ENCODE results near the gene C18orf54. TPM values are rescaled to one million over a fixed set of nuclear protein-coding genes. Genes with fewer than 3 reads are reported as not detected.

C18orf54 gene
- polyA plus RNA-seq, 2 of the 4 experiments (the other 2 are of a cell fraction) = 2.8 to 6.5 TPM

DNA sequence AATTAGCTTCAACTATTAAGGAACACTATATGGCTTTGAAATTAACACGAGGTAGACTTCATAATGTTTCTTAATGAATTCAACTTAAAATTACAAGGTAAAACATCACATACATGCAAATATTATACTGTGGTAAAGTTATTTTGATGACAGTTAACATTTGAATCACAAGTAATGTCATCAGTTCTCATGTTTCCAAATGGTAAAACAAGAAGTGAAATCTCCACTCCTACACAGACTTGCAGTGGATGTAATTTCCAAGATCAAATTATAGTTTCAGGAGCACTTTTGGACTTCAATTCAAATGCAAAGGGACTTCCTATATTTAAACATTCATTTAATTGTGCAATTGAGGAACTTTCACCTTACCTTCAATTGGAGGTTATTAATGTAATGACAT lies 39.1 kb downstream of the C18orf54 start:
- ChIA-PET POLR2A (no interaction called here), CTCF (no interaction called here)
- DNase-seq (ENCODE audit: low read depth in 1 of 2, low spot score in 1 of 2) (no peak), ATAC-seq (no peak), FAIRE-seq (no peak)
- TF ChIP-seq, protein P1, sequence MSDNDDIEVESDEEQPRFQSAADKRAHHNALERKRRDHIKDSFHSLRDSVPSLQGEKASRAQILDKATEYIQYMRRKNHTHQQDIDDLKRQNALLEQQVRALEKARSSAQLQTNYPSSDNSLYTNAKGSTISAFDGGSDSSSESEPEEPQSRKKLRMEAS (IDR thresholded peaks at IDR 0.05) = no peak
- TF ChIP-seq CHD2 (IDR thresholded peaks at IDR 0.05; ENCODE audit: low read length, partially characterized antibody) (no peak), KDM1A (IDR thresholded peaks at IDR 0.05; ENCODE audit: low read depth) (no peak), POLR2AphosphoS2 (conservative IDR thresholded peaks at IDR 0.05; ENCODE audit: low read length) (no peak), PHF8 (IDR thresholded peaks at IDR 0.05; ENCODE audit: borderline replicate concordance, low read depth) (no peak), RARB (CRISPR knock-in tag; IDR thresholded peaks at IDR 0.05) (no peak), MAZ (IDR thresholded peaks at IDR 0.05; ENCODE audit: borderline replicate concordance, low read depth, low read length) (no peak), FOSB (CRISPR knock-in tag; IDR thresholded peaks at IDR 0.05) (no peak), HDAC2 (IDR thresholded peaks at IDR 0.05) (no peak), HOXB13 (CRISPR knock-in tag; IDR thresholded peaks at IDR 0.05; ENCODE audit: low read depth) (no peak), KDM5A (IDR thresholded peaks at IDR 0.05) (no peak), TFCP2L1 (CRISPR knock-in tag; IDR thresholded peaks at IDR 0.05) (no peak), HOXA7 (CRISPR knock-in tag; IDR thresholded peaks at IDR 0.05) (no peak), ZNF302 (CRISPR knock-in tag; IDR thresholded peaks at IDR 0.05) (no peak)
- TF ChIP-seq, protein P2, sequence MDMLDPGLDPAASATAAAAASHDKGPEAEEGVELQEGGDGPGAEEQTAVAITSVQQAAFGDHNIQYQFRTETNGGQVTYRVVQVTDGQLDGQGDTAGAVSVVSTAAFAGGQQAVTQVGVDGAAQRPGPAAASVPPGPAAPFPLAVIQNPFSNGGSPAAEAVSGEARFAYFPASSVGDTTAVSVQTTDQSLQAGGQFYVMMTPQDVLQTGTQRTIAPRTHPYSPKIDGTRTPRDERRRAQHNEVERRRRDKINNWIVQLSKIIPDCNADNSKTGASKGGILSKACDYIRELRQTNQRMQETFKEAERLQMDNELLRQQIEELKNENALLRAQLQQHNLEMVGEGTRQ (IDR thresholded peaks at IDR 0.05) = no peak
- TF ChIP-seq, protein P3, sequence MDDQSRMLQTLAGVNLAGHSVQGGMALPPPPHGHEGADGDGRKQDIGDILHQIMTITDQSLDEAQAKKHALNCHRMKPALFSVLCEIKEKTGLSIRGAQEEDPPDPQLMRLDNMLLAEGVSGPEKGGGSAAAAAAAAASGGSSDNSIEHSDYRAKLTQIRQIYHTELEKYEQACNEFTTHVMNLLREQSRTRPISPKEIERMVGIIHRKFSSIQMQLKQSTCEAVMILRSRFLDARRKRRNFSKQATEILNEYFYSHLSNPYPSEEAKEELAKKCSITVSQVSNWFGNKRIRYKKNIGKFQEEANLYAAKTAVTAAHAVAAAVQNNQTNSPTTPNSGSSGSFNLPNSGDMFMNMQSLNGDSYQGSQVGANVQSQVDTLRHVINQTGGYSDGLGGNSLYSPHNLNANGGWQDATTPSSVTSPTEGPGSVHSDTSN (IDR thresholded peaks at IDR 0.05) = no peak
- TF ChIP-seq, protein P4, sequence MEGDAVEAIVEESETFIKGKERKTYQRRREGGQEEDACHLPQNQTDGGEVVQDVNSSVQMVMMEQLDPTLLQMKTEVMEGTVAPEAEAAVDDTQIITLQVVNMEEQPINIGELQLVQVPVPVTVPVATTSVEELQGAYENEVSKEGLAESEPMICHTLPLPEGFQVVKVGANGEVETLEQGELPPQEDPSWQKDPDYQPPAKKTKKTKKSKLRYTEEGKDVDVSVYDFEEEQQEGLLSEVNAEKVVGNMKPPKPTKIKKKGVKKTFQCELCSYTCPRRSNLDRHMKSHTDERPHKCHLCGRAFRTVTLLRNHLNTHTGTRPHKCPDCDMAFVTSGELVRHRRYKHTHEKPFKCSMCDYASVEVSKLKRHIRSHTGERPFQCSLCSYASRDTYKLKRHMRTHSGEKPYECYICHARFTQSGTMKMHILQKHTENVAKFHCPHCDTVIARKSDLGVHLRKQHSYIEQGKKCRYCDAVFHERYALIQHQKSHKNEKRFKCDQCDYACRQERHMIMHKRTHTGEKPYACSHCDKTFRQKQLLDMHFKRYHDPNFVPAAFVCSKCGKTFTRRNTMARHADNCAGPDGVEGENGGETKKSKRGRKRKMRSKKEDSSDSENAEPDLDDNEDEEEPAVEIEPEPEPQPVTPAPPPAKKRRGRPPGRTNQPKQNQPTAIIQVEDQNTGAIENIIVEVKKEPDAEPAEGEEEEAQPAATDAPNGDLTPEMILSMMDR (IDR thresholded peaks at IDR 0.05) = no peak
- TF ChIP-seq, protein P5, sequence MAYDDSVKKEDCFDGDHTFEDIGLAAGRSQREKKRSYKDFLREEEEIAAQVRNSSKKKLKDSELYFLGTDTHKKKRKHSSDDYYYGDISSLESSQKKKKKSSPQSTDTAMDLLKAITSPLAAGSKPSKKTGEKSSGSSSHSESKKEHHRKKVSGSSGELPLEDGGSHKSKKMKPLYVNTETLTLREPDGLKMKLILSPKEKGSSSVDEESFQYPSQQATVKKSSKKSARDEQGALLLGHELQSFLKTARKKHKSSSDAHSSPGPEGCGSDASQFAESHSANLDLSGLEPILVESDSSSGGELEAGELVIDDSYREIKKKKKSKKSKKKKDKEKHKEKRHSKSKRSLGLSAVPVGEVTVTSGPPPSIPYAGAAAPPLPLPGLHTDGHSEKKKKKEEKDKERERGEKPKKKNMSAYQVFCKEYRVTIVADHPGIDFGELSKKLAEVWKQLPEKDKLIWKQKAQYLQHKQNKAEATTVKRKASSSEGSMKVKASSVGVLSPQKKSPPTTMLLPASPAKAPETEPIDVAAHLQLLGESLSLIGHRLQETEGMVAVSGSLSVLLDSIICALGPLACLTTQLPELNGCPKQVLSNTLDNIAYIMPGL (CRISPR knock-in tag; IDR thresholded peaks at IDR 0.05; ENCODE audit: borderline replicate concordance) = no peak
- Histone ChIP-seq H3K27ac (no peak overlapping the region), H3K4me2 (no peak overlapping the region), H3K4me1 (no peaks in the 10 kb centered on the region), H3K9me3 (no peaks in the 10 kb centered on the region), H3K4me3 (no peak overlapping the region)
- WGBS (ENCODE audit: missing lambda C conversion rate) = 7% methylated on average over 1 of the region's 1 CpG

DNA sequence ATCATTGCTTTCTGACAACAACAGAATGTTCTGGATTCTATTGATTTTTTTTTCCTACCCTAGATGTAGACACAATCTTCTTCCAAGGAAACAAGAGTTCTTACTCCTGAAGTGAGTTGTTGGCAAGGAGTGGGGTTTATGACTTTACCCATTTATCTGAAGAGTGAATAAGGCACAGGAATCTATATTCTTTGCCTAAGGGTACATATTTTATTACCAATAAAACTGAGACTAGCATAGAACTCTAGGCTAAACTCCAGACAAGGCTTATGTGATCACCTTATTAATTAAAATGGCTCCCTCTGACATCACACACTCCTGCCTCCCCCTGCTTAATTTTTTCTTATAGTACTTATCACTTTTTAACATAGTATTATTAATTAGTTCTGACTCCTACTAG lies 47.6 kb downstream of the C18orf54 start:
- CTCF ChIA-PET = interaction anchor here (1.5 kb wide), 1 partner anchor 13 kb away, joined by 4 read pairs; no protein-coding TSS in a partner anchor
- Histone ChIP-seq H3K4me1 (no peaks in the 10 kb centered on the region), H3K9me3 (no peaks in the 10 kb centered on the region), H3K4me3 (no peak overlapping the region), H3K27ac (no peak overlapping the region), H3K4me2 (no peak overlapping the region)
- POLR2A ChIA-PET = no interaction called here
- ATAC-seq (no peak), FAIRE-seq (no peak), DNase-seq (ENCODE audit: low read depth in 1 of 2, low spot score in 1 of 2) (no peak)
- TF ChIP-seq CEBPB (IDR thresholded peaks at IDR 0.05) (no peak), FOXS1 (CRISPR knock-in tag; IDR thresholded peaks at IDR 0.05) (no peak), MAZ (IDR thresholded peaks at IDR 0.05; ENCODE audit: borderline replicate concordance, low read depth, low read length) (no peak), BHLHE40 (IDR thresholded peaks at IDR 0.05; ENCODE audit: low read depth, low read length) (no peak)
- TF ChIP-seq, protein P6, sequence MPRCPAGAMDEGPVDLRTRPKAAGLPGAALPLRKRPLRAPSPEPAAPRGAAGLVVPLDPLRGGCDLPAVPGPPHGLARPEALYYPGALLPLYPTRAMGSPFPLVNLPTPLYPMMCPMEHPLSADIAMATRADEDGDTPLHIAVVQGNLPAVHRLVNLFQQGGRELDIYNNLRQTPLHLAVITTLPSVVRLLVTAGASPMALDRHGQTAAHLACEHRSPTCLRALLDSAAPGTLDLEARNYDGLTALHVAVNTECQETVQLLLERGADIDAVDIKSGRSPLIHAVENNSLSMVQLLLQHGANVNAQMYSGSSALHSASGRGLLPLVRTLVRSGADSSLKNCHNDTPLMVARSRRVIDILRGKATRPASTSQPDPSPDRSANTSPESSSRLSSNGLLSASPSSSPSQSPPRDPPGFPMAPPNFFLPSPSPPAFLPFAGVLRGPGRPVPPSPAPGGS (IDR thresholded peaks at IDR 0.05) = no peak
- TF ChIP-seq, protein P3 (IDR thresholded peaks at IDR 0.05) = no peak
- TF ChIP-seq, protein P2 (IDR thresholded peaks at IDR 0.05) = no peak
- TF ChIP-seq, protein P7, sequence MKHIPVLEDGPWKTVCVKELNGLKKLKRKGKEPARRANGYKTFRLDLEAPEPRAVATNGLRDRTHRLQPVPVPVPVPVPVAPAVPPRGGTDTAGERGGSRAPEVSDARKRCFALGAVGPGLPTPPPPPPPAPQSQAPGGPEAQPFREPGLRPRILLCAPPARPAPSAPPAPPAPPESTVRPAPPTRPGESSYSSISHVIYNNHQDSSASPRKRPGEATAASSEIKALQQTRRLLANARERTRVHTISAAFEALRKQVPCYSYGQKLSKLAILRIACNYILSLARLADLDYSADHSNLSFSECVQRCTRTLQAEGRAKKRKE (CRISPR knock-in tag; IDR thresholded peaks at IDR 0.05; ENCODE audit: low read depth) = no peak
